C4-2B (cell line): ENCODE data around the gene IGFN1.
A peak's percentile ranks its signal among the peaks of the same experiment; 100 is the strongest.

ENCODE experiments used
- H3K27ac ChIP-seq: fragments of 450-650 bp; 2 replicates; pipeline ENCODE4 v1.5.1; 2017
- ZFX ChIP-seq: fragments of 450-650 bp; IDR thresholded peaks from 2 replicates; pipeline ENCODE4 v1.6.1; 2017
- TF ChIP-seq, protein P1 (sequence below): fragments of 450-650 bp; conservative IDR thresholded peaks from 2 replicates; pipeline ENCODE4 v1.5.1; 2017; ENCODE audit warnings: mild to moderate bottlenecking

IGFN1 gene

DNA sequence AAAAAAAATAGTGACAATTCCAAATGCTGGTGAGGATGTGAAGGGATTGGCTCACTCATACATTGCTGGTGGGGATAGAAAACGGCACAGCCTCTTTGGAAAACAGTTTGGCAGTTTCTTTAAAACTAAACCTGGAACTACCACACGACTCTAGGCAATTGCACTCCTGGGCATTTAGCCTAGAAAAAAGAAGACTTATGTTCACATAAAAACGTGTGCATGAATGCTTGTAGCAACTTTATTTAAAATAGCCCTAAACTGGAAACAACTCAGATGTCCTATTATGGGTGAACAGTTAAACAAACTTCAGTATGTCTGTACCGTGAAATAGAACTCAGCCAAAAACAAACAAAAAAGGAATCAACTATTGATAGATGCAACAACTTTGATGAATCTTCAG, 26.9 kb upstream of the IGFN1 start:
- TF ChIP-seq, protein P1, sequence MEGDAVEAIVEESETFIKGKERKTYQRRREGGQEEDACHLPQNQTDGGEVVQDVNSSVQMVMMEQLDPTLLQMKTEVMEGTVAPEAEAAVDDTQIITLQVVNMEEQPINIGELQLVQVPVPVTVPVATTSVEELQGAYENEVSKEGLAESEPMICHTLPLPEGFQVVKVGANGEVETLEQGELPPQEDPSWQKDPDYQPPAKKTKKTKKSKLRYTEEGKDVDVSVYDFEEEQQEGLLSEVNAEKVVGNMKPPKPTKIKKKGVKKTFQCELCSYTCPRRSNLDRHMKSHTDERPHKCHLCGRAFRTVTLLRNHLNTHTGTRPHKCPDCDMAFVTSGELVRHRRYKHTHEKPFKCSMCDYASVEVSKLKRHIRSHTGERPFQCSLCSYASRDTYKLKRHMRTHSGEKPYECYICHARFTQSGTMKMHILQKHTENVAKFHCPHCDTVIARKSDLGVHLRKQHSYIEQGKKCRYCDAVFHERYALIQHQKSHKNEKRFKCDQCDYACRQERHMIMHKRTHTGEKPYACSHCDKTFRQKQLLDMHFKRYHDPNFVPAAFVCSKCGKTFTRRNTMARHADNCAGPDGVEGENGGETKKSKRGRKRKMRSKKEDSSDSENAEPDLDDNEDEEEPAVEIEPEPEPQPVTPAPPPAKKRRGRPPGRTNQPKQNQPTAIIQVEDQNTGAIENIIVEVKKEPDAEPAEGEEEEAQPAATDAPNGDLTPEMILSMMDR: no peak
- no peak for TF ChIP-seq ZFX
- H3K27ac ChIP-seq: no peak overlapping the region

DNA sequence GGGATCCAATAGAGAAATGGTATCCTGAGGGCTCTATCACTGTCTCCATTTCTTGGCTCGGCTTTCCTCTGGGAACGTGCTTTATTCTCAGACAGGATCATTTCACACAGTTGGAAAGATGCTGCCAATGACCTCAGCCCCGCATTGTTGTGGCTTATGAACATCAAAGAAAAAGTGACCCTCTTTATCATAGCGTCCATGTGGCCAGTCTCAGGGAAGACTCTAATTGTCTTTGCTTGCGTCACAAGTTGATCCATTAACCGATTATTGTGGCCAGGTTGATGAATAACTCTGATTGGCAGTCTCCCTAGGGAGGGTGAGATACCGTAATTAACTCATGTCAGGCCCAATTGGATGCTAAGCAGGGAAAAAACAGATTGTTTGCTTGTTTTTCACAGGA, 26.0 kb upstream of the IGFN1 start:
- TF ChIP-seq, protein P1: no peak
- no peak for TF ChIP-seq ZFX

DNA sequence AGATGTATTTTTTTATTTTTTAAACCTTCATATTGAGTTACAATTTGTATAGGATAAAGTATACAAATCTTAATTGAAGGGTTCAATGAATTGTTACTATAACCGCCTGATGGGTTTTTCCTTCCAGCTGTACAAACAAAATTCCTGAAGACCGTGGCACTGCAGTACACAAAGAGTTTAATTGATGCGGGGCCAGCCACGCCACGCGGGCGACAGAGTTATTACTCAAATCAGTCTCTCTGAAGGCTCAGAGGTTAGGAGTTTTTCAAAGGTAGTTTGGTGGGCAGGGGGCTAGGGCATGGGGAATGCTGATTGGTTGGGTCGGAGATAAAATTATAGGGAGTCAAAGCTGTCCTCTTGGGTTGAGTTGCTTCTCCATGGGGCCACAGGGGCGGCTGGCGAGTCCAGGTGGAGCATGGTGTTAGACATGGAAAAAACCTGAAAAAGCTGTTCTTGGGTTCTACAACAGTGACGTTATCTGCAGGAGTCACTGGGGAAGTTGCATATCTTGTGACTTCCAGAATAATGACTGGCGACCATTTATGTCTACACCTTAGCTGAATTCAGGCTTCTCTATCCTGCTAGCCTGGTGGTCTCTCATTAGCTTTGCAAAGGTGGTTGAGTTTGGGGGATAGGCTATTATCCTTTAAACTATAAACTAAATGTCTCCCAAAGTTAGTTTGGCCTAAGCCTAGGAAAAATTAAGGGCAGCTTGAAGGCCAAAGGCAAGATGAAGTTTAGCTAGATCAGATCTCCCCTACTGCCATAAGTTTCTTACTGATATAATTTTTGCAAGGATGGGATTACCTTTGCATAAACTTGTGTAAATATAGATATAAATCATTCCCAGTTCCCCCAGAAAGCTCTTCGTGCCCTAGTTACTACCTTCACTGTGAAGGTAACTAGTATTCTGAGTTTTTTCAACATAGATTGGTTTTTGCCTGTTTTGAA, 23.3 kb upstream of the IGFN1 start:
- no peak overlapping the region for H3K27ac ChIP-seq
- no peak for TF ChIP-seq ZFX
- TF ChIP-seq, protein P1: no peak

More for the DNA sequence above, 26.0 kb upstream of the IGFN1 start:
- no peak overlapping the region for H3K27ac ChIP-seq

DNA sequence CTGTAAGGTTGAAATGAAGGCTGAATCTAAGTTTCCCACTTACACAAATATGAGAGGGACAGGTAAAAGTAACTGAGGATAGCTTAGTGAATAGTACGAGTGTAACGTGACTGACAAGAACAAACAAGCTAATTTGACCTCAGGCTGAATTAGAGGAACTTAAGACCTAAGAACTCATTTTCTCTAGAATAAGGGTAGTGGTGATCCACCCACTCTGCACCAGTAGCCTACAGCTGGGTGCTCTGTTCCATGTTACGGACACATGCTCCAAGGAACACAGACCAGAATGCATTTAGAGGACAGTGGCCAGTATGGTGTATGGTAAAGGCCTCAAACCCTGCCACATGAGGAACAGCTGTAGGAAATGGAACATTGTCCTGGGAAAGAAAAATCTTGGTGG, 21.4 kb upstream of the IGFN1 start:
- TF ChIP-seq, protein P1: no peak
- no peak for TF ChIP-seq ZFX
- H3K27ac ChIP-seq: no peak overlapping the region

DNA sequence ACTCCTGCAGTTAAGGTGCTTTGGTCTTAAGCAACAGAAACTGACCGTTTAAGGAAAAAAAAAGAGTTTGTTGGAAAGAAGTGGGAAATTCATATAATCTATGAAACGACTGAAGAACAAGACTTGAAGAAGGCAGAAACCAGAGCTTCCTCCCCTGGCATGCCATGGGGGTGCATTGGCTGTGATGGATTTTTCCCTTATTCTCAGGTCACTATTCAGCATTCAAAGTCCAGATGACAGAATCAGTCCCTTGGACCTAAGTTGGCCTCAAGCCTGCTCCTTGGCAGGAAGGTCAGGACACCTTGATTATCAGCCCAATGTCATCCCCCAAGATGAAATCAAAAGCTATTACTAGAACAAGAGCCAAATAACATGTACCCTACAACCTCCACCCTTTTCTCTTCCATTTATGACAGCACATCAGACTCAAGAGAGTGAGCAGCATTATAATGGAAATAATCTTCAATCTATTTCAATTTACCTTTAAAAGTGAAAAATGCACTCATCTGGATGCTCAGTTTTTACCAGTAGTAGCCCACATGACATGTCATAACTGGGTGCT, 20.6 kb upstream of the IGFN1 start:
- peak overlapping the region; percentile 74 for H3K27ac ChIP-seq
- no peak for TF ChIP-seq ZFX
- TF ChIP-seq, protein P1: no peak

DNA sequence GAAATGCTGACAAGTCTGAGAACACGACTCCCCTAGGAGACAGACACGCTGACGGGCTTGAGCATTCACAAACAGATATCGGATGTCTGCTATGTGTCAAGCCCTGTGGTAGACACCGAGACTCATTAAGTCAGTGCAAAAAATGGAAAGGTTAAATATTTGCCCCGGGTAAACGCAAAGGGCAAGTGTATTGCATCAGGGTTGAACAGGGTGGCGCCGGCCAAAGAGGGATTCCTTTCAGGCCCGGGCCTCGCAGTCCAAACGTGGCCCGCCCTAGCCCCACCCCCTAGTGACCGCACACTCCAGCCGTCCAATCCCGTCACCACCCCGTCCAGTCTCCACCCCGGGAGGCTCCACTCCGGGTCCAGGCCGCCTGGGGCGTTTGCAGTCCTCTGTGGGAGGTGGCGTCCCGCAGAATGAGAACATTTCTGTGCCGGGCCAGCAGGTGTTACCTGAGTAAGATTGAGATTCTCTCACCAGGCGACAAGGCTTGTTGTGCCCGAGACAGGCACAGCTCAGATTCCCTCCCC, 20.0 kb upstream of the IGFN1 start:
- TF ChIP-seq, protein P1: no peak
- no peak for TF ChIP-seq ZFX
- H3K27ac ChIP-seq: peak overlapping the region; percentile 74
